NCI-H2227 (cell line): ENCODE results near the gene SARS1.
"Not testable (repeated sequence)": the region's sequence is repeated elsewhere in the genome, so short reads cannot be mapped to it uniquely, and the experiment has no call there.

Source experiments
- DNase-seq: peaks from one replicate; lab custom pipeline; 2025; ENCODE audit not compliant: unreplicated experiment; lab: John Stamatoyannopoulos, UW

Gene SARS1

DNA sequence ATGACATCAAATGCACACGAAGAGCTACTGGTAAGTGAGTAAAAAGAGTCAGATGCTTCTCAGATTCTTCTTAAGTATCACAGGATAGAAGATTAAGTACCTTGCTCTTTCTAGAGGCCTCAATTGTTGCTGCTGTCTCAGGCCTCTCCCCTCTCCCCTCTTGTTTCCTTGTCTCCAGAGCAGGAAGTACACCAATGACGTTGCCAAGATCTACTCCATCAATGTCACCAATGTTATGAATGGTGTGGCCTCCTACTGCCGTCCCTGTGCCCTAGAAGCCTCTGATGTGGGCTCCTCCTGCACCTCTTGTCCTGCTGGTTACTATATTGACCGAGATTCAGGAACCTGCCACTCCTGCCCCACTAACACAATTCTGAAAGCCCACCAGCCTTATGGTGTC, 21.3 kb upstream of the SARS1 start:
- DNase-seq: no peak

DNA sequence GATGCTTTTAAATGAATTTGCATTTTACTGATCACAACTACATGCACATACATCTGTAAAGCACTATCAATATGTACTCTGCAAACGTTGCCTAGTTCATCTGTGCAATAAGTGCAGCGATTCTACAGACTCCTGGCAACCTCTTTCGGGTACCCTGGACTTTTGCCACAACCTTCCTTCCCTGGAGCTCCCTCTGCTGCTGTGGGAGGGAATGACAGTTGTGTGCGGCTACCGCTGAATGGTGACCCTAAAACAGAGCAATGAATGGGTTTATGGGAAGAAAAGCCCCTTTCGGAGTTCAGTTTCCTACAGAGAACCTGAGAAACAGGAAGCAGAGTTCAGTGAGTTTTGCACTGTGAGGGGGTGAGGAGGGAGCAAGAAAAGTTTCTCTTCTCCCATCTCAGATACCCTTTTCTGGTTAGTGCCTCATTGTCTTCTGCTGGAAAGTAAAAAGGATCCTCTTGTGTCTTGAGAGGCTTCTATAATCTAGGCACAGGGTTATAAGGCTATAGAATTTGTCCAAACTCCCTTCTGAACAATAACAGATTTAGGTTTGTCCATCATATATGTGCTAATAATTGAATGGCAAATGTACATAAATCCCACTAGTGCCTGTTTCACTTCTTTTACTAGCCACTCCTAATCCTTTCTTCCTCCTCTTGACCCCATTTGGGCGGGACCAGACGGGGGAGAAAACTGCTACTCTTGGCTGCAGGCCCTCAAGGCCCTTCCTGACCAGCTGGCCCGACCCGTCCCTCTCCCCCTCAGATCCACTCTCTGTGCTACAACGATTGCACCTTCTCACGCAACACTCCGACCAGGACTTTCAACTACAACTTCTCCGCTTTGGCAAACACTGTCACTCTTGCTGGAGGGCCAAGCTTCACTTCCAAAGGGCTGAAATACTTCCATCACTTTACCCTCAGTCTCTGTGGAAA, 19.8 kb upstream of the SARS1 start:
- DNase-seq: no peak

DNA sequence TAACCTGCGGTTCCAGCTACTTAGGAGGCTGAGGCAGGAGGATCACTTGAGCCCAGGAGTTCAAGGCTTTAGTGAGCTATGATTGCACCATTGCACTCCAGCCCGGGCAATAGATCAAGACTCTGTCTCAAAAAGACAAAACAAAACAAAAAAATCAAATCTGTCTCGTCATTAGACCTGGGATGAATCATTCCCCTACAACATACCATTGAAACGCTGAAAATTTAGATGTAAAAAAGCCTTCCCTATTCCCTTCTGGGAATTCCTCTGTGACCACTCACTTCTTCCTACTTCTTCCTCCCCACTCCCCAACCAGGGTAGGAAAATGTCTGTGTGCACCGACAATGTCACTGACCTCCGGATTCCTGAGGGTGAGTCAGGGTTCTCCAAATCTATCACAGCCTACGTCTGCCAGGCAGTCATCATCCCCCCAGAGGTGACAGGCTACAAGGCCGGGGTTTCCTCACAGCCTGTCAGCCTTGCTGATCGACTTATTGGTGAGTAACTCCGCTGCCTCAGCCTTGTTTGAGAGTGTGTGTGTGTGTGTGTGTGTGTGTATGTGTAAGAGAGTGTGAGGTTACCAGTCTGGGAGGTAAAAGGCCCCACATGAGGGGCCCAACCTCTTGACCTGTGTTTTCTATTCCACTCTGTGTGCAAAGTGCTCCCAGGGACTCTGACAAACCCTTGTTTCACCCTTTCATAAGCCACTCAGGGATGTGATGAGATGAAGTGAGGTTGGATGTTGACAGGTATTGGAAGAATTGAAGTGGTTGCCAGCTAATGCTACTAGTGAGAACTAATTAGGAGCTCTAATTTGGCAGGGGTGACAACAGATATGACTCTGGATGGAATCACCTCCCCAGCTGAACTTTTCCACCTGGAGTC, 16.3 kb upstream of the SARS1 start:
- DNase-seq: no peak

DNA sequence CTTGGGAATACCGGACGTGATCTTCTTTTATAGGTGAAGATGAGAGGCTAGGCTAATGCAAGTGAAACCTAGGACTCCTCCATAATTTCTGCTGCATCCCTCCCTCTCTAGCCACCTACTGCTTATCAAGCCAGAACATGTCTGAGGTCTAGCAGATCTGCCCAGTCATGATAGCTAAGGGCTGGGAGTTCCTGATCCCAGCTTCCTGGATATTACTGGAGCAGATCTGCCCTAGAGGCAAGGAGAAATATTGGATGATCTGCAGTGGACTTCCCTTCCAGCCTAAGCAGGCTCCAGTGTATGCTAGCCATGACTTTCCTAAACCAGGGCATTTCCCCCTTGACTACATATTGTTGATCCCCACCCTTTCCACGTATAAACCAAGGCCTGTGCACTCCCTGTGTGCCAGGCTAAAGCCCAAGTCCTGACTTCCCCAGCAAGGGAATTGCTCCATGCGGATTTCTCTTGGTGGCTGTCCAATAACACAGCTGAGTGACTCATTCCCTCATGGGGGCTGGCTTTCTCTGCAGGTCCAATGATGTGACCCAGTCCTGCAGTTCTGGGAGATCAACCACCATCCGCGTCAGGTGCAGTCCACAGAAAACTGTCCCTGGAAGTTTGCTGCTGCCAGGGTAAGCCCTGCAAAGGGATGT, 15.5 kb upstream of the SARS1 start:
- DNase-seq: no peak

DNA sequence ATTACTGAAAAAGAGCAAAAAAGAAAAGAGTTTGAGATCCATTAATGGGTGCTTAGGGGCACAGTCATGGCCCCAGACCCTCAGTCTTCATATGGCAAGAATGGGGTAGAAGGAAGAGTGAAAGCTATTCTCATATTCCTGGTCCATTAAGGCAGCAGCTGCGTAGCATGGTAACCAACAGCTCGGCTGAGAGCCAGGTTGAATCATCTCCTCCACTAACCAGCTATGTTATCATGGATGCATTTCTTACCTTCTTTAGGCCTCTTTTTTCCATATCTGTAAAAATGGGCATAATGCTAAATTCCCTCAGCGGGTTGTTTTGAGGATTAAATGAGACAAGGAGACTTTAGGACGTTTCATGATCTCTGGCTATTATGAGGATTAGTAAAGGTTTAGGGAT, 15.0 kb upstream of the SARS1 start:
- DNase-seq: no peak

DNA sequence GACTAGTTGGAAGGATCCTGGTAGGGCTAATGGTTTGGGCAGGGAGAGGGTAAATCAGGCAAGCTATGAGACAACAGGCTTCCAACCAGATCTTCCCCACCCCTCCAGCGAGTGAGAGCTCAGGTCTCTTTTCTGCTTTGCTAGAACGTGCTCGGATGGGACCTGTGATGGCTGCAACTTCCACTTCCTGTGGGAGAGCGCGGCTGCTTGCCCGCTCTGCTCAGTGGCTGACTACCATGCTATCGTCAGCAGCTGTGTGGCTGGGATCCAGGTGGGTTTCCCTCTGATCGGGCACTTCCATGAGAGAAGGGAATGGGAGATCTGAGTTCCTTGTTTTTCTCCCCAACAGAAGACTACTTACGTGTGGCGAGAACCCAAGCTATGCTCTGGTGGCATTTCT, 14.0 kb upstream of the SARS1 start:
- DNase-seq: no peak

DNA sequence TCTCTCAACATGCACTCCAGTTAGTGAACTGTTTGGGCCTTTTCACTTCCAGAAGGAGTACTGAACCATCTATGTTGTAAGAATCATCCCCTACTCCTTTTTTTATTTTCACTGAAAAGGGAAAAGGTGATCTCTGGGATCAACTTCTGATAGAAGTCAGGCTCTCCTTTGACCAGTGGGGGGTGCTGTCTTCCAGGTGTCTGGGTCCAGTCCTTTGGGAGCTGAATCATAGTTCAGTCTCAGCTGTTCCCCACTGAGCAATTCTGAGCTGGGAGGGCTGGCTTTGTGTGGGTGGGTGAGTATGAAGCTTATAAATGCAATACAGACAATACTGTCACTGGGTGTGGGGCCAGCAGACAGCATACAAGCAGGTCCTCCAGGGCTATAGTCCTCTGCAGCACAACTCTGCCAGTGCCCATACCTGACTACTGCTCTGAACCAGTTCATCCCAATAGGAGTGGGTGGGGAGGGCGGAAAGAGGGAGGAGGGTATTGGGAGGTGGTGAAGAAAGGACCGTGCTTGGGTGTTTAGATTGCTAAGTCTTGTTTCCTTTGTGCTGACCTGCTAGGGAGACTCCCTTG, 12.5 kb upstream of the SARS1 start:
- peak; percentile 68 for DNase-seq

DNA sequence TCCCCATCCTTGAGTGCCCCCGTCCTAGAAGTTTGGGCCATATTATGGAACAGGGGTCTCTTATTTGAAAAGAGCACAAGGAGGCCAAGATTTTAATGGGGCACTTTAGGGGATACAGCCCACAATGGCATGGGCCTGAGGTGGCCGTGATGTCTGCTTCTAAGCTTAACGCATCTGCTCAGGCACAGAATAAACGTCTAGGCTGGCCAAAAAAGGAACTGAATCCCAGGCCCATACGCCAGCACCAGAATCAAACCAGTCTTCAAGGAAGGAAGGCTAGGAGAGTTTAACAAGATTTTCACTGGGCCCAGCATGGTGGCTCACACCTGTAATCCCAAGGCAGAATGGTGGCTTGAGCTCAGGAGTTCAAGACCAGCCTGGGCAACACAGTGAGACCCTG, 9.2 kb upstream of the SARS1 start:
- no peak for DNase-seq

DNA sequence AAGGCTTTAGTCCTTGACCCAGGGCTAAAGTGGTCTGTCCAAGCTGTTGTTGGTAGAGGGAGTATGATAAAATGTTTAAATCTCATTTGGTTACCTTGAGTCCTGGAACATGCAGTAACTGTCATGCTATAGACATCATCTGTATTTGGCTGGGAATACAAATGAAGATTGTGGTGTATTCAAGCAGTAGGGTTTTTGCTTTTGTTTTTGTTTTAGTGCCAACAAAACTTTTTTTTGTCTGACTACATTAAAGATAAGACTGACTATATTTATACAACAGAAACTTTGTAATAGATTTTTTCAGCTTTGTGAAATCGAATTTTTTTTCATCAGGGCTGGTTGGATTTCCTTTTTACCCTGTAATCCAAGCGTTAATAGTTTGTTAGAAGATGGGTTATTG, 7.4 kb upstream of the SARS1 start:
- no peak for DNase-seq

DNA sequence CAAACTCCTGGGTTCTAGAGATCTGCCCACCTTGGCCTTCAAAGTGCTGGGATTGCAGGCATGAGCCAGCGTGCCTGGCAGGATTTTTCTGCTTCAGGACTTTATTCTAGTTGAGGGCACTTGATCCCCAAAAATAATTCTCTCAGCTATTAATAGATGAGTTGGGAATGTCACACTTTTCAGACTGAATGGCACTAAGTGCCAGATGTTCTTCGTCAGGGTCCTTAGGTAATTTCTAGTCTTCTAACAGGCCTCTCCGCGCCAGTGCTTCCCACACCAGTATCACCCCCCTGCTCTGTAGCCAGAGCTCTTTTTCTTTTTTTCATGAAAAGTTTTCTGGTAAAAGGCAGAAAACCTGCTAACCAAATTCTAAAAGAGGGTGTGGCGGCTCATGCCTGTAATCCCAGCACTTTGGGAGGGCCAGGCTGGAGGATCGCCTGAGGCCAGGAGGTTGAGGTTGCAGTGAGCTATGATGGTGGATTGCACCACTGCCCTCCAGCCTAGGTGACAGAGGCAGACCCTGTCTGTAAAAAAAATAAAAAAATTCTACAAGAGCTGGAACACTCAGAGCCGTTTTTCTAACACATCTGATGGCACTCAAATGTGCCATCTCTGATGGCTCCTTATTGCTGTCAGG, 6.1 kb upstream of the SARS1 start:
- no peak for DNase-seq

DNA sequence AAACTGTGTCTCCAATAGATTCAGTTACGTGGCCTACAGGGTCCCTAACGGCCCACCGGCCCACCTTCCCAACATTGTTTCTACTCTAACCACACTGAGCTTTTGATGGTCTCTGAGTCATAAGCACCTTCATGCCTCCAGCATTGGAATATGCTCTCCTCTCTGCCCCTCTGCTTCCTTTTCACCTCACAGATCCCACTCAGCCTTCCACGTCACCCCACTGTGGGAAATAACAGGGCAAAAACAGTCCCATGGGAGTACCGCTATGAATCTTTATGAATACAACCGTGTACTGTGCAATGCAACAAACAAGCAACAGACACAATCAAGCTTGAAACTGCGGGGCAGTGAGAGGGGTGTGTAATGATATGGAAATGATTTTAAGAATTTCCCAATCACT, 5.3 kb upstream of the SARS1 start:
- no peak for DNase-seq

DNA sequence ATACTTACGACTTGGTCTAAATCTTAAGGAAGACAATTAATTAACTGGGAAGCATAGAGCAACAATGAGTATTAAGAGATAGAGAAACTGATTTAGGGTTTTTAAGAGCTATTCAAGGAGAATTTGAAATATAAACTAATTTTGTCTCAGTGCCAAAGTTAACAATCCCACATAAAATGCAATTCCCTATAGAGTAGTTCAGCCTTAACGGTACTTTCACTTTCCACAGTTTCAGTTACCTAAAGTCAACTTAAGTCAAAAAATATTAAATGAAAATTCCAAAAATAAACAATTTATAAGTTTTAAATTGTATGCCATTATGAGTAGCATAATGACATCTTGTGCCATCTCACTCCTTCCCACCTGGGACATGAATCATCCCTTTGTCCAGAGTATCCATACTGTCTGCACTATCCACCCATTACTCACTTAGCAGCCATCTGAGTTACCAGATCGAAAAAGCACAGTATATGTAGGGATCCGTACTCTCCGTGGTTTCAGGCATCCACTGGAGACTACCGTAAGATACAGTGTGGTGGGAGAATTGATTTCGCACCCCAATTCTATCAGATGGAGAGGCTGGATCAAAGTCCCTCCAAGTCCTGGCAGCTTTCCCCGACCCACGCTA, 4.8 kb upstream of the SARS1 start:
- DNase-seq: no peak

DNA sequence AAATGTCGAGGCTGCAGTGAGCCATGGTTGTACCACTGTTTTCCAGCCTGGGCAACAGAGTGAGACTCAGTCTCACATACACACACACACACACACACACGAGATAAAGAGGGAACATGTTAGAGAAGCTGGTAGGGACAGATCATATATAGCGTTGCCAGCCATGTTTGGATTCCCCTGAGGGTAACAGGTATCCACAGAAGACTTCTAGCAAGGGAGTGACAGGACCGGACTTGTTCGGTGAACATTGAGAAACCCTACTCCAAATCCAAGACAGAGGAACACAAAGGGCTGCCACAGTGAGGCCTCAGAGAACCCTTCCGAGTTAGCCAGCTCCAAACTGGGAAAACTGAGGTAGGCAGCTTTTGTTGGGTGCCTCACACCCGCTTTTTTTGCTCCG, 3.7 kb upstream of the SARS1 start:
- DNase-seq: no peak

DNA sequence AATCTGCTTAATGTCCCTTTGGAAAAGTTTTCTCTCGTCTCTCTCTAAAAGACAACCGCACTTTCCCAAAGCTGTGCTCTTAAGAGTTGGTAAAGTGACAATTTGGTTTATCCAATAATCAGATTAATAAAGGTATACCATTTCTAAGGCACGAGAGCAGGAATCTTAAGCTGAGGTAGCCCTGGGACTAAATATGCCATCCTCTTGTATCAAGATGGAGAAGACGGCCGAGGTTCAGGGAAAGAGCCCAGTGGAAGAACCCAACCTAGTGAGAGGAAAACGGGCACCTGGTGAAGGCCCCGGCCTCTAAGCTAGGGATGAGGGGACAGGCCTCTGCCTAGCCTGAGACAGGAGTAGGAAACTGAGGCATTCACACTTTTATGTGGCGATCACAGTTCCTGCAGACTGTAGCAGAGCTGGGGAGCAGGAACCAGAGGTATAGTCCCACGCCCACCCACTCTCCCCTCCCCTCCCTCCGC, 334 bp upstream of the SARS1 start:
- DNase-seq: no peak

DNA sequence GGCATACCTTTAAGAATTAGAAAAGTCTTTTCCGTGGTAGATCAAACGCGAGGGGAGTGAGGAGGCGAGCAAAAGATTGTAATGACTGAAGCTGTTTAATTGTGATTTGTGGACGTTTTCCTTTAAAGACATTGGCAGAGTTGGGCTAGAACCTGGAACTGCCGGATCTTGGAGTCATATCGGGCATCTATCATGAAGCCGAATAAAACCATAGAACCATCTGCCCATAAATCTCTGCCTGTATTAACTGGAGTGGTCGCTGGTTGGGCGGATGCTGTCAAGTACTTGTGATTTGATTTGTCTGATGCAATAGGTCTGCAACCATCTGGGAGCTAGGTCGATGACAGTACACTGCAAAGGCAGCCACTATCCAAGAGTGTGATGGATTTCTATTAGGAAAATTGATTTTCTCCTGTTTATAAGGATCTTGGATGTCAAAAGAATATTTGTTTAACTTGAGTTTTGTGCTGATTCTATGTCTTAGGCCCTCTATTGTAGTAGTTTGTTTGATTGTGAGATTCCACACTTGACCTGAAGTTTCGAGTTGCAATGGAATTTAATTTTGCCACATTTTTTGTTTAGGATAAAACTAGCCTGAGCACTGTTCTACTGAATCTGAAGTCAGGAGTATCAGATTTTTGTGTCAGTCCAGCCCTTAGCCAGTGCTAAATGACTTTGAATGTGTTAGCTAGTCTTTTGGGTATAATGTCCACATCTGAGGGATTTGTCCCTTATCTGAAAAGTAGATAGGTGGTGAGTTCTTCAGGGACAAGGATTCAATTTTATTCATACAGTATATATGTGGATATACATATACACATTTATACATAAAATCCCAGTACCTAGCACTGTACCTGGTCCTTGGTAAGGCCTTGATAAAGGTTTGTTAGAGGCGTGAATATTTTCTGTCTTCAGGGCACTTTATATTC, 1.2 kb downstream of the SARS1 start:
- DNase-seq: peak; percentile 71

DNA sequence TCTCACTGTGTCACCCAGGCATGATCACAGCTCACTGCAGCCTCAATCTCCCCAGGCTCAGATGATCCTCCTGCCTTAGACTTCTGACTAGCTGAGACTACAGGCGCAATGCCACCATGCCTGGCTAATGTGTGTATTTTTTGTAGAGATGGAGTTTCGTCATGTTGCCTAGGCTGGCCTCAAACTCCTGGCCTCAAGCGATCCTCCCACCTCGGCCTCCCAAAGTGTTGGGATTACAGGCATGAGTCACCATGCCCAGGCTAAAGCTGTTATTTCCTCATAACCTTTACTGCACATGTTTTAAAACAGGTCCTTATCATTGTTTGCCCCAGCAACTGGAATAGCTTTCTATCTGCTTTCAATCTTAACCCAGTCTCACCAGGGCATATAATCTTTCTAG, 2.9 kb downstream of the SARS1 start:
- DNase-seq: no peak

DNA sequence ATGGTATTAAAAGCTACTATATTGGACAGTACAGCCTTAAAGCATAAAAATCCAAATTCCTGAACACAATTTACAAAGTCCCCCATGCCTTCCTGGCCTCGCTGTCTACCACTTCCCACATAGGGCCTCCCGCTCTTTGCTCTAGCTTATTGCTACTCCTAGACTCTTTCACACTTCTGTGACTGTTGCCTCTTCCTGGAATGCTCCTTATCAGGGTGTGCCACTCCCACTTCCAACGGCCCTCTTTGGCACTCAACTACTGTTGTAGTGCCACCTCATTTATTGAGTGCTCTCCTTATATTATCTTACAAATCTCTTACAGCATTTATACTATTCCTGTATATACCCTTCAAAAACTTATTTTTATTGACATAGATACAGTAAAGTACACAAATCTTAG, 4.8 kb downstream of the SARS1 start:
- DNase-seq: no peak

DNA sequence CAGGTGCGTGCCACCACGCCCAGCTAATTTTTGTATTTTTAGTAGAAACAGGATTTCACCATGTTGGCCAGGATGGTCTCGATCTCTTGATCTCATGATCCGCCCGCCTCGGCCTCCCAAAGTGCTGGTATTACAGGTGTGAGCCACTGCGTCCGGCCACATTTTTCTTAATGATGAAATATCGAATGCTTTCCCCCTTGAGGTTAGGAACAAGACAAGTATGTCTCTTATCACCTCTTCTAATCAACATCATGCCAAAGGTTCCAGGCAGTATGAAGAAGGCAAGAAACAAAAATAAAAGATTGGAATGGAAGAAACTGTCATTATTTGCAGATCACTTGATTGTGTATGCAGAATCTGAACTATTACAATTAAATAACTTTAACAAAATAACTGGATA, 7.5 kb downstream of the SARS1 start:
- not testable (repeated sequence) for DNase-seq

DNA sequence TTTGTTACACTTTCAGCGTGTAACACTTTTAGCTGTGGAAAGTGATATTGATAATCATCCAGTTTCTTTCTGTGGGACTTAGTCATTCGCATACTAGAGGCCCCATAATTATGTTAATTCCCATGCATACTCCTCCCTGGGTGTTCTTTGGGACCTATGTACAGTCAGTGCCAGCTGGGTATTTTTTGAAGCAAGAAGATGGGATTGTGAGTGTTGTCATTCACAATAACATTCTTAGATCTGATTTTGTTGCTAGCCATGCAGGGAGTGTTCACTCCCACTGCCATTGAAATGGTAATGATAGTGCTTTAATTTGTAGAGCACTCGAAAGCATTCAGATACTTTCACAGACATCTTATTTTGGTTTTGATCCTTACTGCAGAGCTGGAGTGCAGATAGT, 11.6 kb downstream of the SARS1 start:
- peak; percentile 56 for DNase-seq
